Measurements from ENCODE around the gene KHDRBS2. TPM values are rescaled to one million over a fixed set of nuclear protein-coding genes. Genes with fewer than 3 reads are reported as not detected.

Gene KHDRBS2
- total RNA-seq, 6 donors from 2014 or later, result 5.4 to 48.2 (median 17.9) TPM

- Histone ChIP-seq H3K27ac (no peak overlapping the region), H3K4me1 (no peaks in the 10 kb centered on the region), H3K36me3 (no peaks in the 10 kb centered on the region), H3K27me3 (no peaks in the 10 kb centered on the region), H3K4me3 (no peak overlapping the region), H3K9me3 (peaks cover 0 to 7% (median under 1%) of the 10 kb centered on the region in 4 donors)
- ATAC-seq (ENCODE audit: low FRiP score in 2 of 2) (no peak), DNase-seq (no peak)
- WGBS, 2 donors, result 76 to 79% methylated on average over 4 of the region's 4 CpGs
- TF ChIP-seq EP300 (IDR thresholded peaks at IDR 0.05) (no peak), CTCF (IDR thresholded peaks at IDR 0.05) (no peak), POLR2A (IDR thresholded peaks at IDR 0.05) (no peak), POLR2AphosphoS5 (IDR thresholded peaks at IDR 0.05) (no peak)
Measured at GRCh38 chr6:62217866-62218265, 68.2 kb downstream of the KHDRBS2 start.

GRCh38 chr6:62202078-62202477 is 83.9 kb downstream of the KHDRBS2 start:
- no peaks in the 10 kb centered on the region for H3K36me3 ChIP-seq
- no peak for TF ChIP-seq POLR2A (IDR thresholded peaks at IDR 0.05)
- no peaks in the 10 kb centered on the region for H3K27me3 ChIP-seq
- no peak overlapping the region for H3K27ac ChIP-seq
- no peaks in the 10 kb centered on the region for H3K9me3 ChIP-seq
- DNase-seq (no peak), ATAC-seq (ENCODE audit: low FRiP score in 2 of 2) (no peak)
- WGBS, 2 donors, result 54 to 72% methylated on average over 1 of the region's 1 CpG
- H3K4me1 ChIP-seq, result no peaks in the 10 kb centered on the region
- H3K4me3 ChIP-seq, result no peak overlapping the region

GRCh38 chr6:62192593-62192992 is 93.4 kb downstream of the KHDRBS2 start:
- Histone ChIP-seq H3K36me3 (no peaks in the 10 kb centered on the region), H3K9me3 (no peaks in the 10 kb centered on the region), H3K4me3 (no peak overlapping the region), H3K27ac (no peak overlapping the region), H3K27me3 (no peaks in the 10 kb centered on the region), H3K4me1 (no peaks in the 10 kb centered on the region)
- TF ChIP-seq CTCF (IDR thresholded peaks at IDR 0.05), result no peak
- no peak for TF ChIP-seq EP300 (IDR thresholded peaks at IDR 0.05)
- no peak for TF ChIP-seq POLR2AphosphoS5 (IDR thresholded peaks at IDR 0.05)
- TF ChIP-seq POLR2A (IDR thresholded peaks at IDR 0.05), result no peak
- WGBS, 2 donors, result 88 to 95% methylated on average over 1 of the region's 1 CpG
- ATAC-seq (ENCODE audit: low FRiP score in 2 of 2) (no peak), DNase-seq (no peak)

GRCh38 chr6:62175195-62175594 is 110.8 kb downstream of the KHDRBS2 start:
- Histone ChIP-seq H3K4me1 (no peaks in the 10 kb centered on the region), H3K4me3 (no peak overlapping the region), H3K9me3 (no peaks in the 10 kb centered on the region), H3K36me3 (no peaks in the 10 kb centered on the region), H3K27ac (no peak overlapping the region), H3K27me3 (no peaks in the 10 kb centered on the region)
- no peak for DNase-seq
- 81 to 90% methylated on average over 1 of the region's 1 CpG for WGBS, 2 donors
- TF ChIP-seq POLR2A (IDR thresholded peaks at IDR 0.05) (no peak), EP300 (IDR thresholded peaks at IDR 0.05) (no peak), POLR2AphosphoS5 (IDR thresholded peaks at IDR 0.05) (no peak), CTCF (IDR thresholded peaks at IDR 0.05) (no peak)
- no peak for ATAC-seq (ENCODE audit: low FRiP score in 2 of 2)

- no peaks in the 10 kb centered on the region for H3K9me3 ChIP-seq
- no peak overlapping the region for H3K4me3 ChIP-seq
- ATAC-seq (ENCODE audit: low FRiP score in 2 of 2), result no peak
- no peaks in the 10 kb centered on the region for H3K4me1 ChIP-seq
- DNase-seq, result no peak
- H3K27ac ChIP-seq, result no peak overlapping the region
- H3K27me3 ChIP-seq, result no peaks in the 10 kb centered on the region
- no peaks in the 10 kb centered on the region for H3K36me3 ChIP-seq
- TF ChIP-seq POLR2A (IDR thresholded peaks at IDR 0.05) (no peak), CTCF (IDR thresholded peaks at IDR 0.05) (no peak), POLR2AphosphoS5 (IDR thresholded peaks at IDR 0.05) (no peak), EP300 (IDR thresholded peaks at IDR 0.05) (no peak)
Measured at GRCh38 chr6:62174548-62174947, 111.5 kb downstream of the KHDRBS2 start.
